Adipocyte (in vitro differentiated cells): Measurements from ENCODE around the gene RAB26.

Source experiments
- DNase-seq: peaks from one replicate; pipeline ENCODE4 v3.0.0-alpha.2; 2015; ENCODE audit warnings: low read depth
- H3K27me3 ChIP-seq: replicated peaks from 2 replicates; pipeline ENCODE4 v1.7.0; 2013; ENCODE audit warnings: mild to moderate bottlenecking, low read length, moderate library complexity; ENCODE audit not compliant: control insufficient read depth, insufficient read depth
- H3K36me3 ChIP-seq: 2 replicates; pipeline ENCODE4 v1.7.0; 2013; ENCODE audit warnings: low read length, mild to moderate bottlenecking, moderate library complexity; ENCODE audit not compliant: control insufficient read depth, insufficient read depth, severe bottlenecking
- H3K4me1 ChIP-seq: 2 replicates; pipeline ENCODE4 v1.7.0; 2013; ENCODE audit warnings: mild to moderate bottlenecking, low read length, moderate library complexity; ENCODE audit not compliant: control insufficient read depth, insufficient read depth
- H3K4me3 ChIP-seq: 2 replicates; pipeline ENCODE4 v1.7.0; 2013; ENCODE audit warnings: mild to moderate bottlenecking, low read length, moderate library complexity
- H3K9ac ChIP-seq: 2 replicates; pipeline ENCODE4 v1.7.0; 2013; ENCODE audit warnings: mild to moderate bottlenecking, low read length, moderate library complexity
- H3K9me3 ChIP-seq: 2 replicates; pipeline ENCODE4 v1.7.0; 2013; ENCODE audit warnings: mild to moderate bottlenecking, low read length, moderate library complexity; ENCODE audit not compliant: control insufficient read depth

RAB26 gene

DNA sequence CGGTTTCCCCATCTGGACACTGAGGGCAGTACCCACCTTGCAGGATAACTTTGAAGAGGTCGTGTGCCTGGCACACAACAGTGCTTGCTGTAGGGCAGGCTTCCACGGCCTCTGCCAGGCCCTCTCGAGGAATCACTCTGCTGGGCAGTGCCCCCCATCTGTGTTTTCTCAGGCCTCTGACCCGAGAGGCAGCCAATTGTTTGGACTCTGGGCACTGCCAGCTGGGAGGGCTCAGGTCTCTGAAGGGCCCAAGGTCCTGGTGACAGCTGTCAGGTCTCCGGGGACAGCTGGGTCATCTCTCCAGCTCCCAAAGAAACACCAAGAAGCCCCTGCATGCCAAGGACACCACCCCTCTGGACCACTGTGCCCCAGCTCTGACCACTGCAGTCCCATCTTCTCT lies 1.0 kb upstream of the RAB26 start:
- Histone ChIP-seq H3K36me3 (peaks cover 10% of the 10 kb centered on the region), H3K9ac (no peak overlapping the region), H3K9me3 (no peaks in the 10 kb centered on the region), H3K4me1 (peaks cover 23% of the 10 kb centered on the region), H3K4me3 (no peak overlapping the region), H3K27me3 (no peaks in the 10 kb centered on the region)
- DNase-seq, result no peak

DNA sequence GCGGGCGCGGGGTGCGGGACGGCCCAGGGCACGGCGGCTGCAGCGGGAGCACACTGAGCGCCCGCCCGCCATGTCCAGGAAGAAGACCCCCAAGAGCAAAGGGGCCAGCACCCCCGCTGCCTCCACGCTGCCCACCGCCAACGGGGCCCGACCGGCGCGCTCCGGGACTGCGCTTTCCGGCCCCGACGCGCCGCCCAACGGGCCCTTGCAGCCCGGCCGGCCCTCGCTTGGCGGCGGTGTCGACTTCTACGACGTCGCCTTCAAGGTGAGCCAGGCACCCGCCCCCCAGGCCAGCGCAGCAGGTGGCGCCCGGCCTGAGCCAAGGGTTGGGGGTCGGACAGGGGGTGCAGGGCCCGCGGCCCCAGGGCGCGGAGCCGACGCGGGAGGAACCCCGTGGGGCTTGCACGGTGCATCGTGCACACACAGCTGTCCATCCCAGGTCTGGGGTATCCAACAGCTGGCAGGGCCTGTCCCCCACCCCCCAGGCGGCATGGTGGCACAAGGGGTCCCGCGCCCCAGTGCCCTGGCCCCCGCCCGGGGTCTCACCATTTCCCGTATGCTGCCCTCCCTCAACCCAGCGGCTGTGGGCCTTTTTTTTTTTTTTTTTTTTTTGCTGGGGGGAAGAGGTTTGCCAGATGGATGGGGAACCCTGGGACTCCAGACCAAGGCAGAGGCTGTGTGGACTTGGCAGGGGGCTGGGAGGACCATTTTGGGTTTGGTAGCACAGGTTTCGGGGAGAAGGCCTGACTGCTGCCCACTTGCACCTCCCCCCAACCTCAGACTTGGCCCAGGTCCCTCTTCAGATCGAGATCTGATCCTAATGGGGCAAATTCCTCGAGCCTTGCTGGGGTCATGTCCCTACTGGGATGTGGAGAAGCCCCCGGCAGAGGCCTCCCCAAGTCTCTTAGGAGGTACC lies 547 bp downstream of the RAB26 start:
- peak overlapping the region; percentile 46 for H3K9ac ChIP-seq
- peaks cover 37% of the 10 kb centered on the region for H3K4me1 ChIP-seq
- H3K27me3 ChIP-seq, result no peaks in the 10 kb centered on the region
- DNase-seq, result peak; percentile 30
- H3K9me3 ChIP-seq, result no peaks in the 10 kb centered on the region
- peaks cover 13% of the 10 kb centered on the region for H3K36me3 ChIP-seq
- H3K4me3 ChIP-seq, result peak overlapping the region; percentile 66

DNA sequence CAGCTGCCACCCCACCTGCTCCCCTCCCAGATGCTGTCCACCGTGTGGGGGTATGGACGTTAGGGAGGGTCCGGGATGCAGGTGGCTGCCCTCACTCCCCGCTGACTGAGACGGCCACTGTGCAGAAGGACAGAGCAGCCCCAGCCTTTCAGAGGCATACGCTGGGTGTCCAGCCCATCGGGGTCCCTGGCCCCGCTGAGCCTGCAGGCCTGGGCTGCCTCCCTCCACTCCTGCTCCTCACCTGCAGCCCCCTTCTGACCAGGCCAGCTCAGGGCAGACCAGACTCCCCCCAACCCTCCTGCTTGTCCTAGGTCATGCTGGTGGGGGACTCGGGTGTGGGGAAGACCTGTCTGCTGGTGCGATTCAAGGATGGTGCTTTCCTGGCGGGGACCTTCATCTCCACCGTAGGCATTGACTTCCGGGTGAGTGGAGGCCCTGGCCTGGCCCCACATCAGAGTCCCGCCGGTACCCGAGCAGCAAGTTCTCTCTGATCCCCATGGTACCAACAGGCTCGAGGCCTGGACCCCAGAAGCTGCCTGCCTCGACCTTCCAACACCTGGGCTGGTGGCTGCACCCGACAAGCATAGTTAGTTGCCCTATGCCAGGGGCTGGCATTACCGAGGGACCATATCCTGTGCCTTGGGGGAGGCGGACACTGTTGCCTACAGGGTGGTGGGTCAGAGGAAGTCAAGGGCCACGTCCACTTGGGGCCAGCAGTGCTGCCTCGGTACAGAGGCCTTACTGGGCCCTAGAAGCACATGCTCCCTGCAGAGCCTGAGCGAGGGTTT lies 1.4 kb downstream of the RAB26 start:
- H3K4me3 ChIP-seq, result peak overlapping the region; percentile 66
- no peaks in the 10 kb centered on the region for H3K27me3 ChIP-seq
- peaks cover 39% of the 10 kb centered on the region for H3K4me1 ChIP-seq
- peaks cover 13% of the 10 kb centered on the region for H3K36me3 ChIP-seq
- H3K9ac ChIP-seq, result peak overlapping the region; percentile 100
- no peaks in the 10 kb centered on the region for H3K9me3 ChIP-seq
- no peak for DNase-seq

DNA sequence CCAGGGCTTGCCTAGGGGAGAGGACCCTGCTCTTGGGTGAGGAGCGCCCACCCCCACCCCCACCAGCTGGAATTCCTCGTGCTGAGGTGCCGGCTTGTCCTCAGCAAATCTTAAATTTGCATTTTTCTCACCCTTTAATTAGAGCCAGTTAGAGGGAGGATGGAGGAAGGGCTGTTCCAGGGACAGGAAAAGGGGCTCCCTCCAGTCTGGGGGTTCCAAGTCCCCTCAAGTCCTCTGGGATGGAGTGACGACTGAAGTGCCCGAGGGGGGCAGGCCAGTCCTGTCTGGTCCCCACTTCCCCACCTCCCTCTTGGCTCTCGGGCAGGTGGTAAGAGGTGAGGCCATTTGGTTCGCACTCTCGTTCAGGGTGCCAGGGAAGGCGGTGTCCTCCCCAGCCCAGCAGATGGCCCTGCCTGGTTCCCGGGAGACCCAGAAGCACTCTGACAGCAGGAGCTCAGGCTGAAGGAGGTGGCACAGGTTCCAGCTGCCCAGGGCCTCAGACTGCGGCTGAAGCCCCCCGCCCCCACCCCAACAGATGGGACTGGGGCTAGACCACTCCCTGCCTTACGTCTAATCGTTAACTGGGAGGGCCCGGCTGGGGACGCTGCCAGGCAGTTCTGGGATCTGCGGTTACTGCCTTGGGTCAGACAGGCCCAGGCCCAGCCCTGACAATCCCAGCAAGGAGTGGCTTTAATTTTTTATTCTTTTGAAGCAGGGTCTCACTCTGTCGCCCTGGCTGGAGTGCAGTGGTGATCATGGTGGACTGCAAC lies 2.2 kb downstream of the RAB26 start:
- DNase-seq, result no peak
- Histone ChIP-seq H3K9me3 (no peaks in the 10 kb centered on the region), H3K9ac (peak overlapping the region; percentile 100), H3K27me3 (no peaks in the 10 kb centered on the region), H3K4me3 (no peak overlapping the region), H3K36me3 (peaks cover 13% of the 10 kb centered on the region), H3K4me1 (peaks cover 39% of the 10 kb centered on the region)

DNA sequence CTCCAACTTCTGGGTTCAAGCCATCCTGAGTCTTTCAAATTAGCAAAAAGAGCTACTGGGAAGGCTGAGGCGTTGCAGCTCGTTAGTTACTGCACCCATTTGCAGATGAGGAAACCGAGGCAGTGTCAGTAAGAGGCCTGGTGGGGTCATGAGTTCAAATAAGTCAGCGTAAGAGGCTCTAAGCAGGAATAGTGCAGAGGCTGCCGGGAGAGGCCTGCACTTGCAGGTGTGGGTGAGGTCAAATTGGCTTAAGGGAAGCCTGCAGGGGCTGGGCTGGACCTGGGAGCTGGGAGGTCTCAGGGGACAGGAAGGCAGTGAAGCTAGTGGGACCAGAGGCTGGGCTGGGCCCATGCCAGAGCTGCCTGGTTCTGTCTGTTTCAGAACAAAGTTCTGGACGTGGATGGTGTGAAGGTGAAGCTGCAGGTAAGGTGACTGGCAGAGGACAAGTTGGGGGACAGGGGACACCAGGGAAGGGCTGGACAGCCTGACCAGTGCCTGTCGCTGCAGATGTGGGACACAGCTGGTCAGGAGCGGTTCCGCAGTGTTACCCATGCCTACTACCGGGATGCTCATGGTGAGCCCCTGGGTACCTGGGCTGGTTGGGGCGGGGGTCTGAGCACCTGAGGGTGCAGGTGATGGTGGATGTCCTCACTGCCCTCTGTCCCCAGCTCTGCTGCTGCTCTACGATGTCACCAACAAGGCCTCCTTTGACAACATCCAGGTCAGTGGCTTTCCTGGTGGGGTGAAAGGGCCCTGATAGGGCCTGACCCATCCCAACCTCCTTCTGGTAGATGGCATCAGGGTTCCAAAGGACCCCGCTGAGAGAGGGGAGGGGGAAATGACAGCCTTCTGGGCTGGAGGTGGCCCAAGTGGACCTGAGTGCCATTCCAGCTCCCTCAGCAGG lies 3.0 kb downstream of the RAB26 start:
- Histone ChIP-seq H3K4me3 (peak overlapping the region; percentile 29), H3K4me1 (peaks cover 39% of the 10 kb centered on the region)
- DNase-seq, result no peak

DNA sequence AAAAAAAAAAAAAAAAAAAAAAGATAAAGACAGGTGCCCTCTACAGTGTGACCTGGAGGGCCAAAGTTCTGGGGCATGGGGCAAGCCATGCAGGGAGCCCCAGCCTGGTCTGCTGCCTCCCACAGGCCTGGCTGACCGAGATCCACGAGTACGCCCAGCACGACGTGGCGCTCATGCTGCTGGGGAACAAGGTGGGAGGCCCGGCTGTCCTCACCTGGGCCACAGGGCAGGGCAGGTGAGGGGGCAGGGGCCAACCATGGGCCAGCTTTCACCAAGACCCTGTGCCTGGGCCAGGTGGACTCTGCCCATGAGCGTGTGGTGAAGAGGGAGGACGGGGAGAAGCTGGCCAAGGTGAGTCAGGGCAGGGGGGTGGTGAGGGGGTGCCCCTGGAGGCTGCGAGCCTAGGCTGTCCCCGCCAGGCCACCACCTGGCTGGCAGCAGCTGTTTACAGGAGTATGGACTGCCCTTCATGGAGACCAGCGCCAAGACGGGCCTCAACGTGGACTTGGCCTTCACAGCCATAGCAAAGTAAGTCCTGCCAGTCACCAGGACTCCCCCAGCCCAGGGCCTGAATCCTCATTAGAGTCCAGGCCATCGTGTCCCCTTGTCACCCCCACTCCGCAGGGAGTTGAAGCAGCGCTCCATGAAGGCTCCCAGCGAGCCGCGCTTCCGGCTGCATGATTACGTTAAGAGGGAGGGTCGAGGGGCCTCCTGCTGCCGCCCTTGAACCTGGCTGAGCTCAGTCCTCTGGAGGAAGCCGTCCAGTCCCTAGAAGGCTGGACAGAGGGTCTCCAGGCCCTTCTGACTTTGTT lies 4.5 kb downstream of the RAB26 start:
- no peak for DNase-seq
- Histone ChIP-seq H3K27me3 (no peaks in the 10 kb centered on the region), H3K9me3 (no peaks in the 10 kb centered on the region), H3K9ac (peak overlapping the region; percentile 100), H3K4me1 (peaks cover 51% of the 10 kb centered on the region), H3K4me3 (peak overlapping the region; percentile 99), H3K36me3 (peaks cover 13% of the 10 kb centered on the region)

More for the DNA sequence above, 3.0 kb downstream of the RAB26 start:
- peaks cover 13% of the 10 kb centered on the region for H3K36me3 ChIP-seq
- H3K9ac ChIP-seq, result peak overlapping the region; percentile 100
- no peaks in the 10 kb centered on the region for H3K27me3 ChIP-seq
- no peaks in the 10 kb centered on the region for H3K9me3 ChIP-seq

DNA sequence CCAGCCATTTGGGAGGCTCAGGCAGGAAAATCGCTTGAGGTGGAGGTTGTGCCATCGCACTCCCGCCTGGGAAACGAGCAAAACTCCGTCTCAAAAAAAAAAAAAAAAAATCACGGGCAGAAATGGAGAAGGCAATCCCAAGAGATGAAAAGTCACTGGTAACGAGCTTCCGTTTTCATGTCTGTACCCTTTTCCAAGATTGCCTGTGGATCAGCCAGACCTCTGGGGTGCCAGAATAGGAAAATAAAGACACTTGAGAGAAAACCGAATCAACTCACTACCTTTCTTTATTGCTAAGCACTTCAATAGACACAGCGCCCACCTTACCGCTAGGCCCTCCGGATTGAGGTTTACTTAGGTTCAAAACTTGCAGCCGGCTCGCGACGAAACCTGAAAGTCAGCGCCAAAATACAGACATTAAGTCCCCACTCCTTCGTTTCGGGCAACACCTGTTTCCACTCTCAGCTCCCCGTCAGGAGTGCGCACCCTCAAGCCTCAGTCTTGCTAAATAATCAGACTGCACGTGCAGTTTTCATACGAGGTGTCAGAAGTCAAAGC lies 6.2 kb downstream of the RAB26 start:
- Histone ChIP-seq H3K4me1 (peaks cover 65% of the 10 kb centered on the region), H3K27me3 (no peaks in the 10 kb centered on the region), H3K9me3 (no peaks in the 10 kb centered on the region), H3K9ac (peak overlapping the region; percentile 100), H3K36me3 (peaks cover 13% of the 10 kb centered on the region), H3K4me3 (peak overlapping the region; percentile 99)
- peak; percentile 50 for DNase-seq

DNA sequence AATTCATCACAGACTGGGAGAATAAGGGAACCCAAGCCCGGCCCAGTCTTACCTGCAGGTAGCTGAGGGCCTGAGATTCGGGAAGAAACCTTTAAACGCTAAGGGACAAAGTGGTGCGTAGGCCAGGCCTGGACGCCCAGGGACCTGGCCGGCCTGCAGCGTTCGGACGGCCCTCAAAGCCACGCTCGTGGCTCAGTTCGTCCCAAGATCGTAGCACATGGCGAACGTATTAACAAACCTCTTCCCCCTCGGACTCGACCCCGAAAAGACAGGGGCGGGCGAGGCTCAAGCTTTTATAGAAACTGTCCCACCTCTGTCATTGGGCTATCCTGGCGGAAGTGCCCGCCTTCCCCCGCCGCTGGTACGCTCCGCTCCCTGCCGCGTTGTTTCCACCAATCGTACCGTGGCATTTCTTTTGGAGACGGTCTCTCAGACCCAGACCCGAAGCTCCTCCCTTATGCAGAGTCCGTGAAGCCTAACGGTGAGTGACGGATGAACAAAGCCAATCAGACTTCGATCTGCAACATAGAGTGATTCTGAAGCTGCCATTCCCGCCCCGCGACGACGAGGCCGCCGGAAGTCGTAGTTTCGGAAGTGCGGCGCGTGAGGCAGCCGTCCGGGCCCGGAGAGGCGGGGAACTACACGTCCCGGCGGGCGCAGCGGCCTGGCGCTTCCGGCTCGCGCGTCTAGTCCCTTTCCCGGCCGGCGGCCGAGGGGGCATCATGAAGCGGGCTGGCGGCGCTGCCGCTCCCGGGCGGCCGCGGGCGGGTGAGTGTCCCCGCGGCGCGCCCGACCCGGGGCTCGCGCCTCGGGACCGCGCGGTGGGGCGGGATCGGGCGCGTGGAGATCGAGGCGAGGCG lies 6.9 kb downstream of the RAB26 start, which contains the start of gene TRAF7:
Gene TRAF7 (plus strand): TSS at position 692 of the 860 bp plus-strand sequence. CDS start 8,139 bp downstream, outside the sequence.
- Histone ChIP-seq H3K27me3 (no peaks in the 10 kb centered on the region), H3K9me3 (no peaks in the 10 kb centered on the region), H3K36me3 (peaks cover 13% of the 10 kb centered on the region), H3K4me1 (peaks cover 68% of the 10 kb centered on the region), H3K9ac (peak within 1 kb of the TSS; percentile 100), H3K4me3 (peak within 1 kb of the TSS; percentile 99)
- peak; percentile 100 for DNase-seq
